Ascending aorta (tissue), 2 donors: ENCODE results near the gene LRRC74A. TPM values are rescaled to one million over a fixed set of nuclear protein-coding genes. Genes with fewer than 3 reads are reported as not detected.
"Not testable (repeated sequence)": the region's sequence is repeated elsewhere in the genome, so short reads cannot be mapped to it uniquely, and the experiment has no call there.

Experiments used
- DNase-seq, 2 donors: peaks; one replicate each; pipeline ENCODE4 v3.0.0-alpha.2; 2019; ENCODE audit warnings: low spot score in 2 of 2
- H3K27ac ChIP-seq, 2 donors: fragments of 200-600 bp; sonication (generic); one replicate each; pipeline ENCODE4 v1.5.1; 2016 to 2017; ENCODE audit warnings: mild to moderate bottlenecking in 1 of 2
- H3K27me3 ChIP-seq: fragments of 200-600 bp; sonication (generic); one replicate; pipeline ENCODE4 v1.5.1; 2017
- H3K36me3 ChIP-seq, 2 donors: fragments of 200-600 bp; sonication (generic); one replicate each; pipeline ENCODE4 v1.5.1; 2016
- H3K4me1 ChIP-seq, 2 donors: fragments of 200-600 bp; sonication (generic); one replicate each; pipeline ENCODE4 v1.5.1; 2016 to 2017; ENCODE audit warnings: mild to moderate bottlenecking in 1 of 2
- H3K4me3 ChIP-seq, 2 donors: fragments of 200-600 bp; sonication (generic); one replicate each; pipeline ENCODE4 v1.5.1; 2016 to 2017; ENCODE audit warnings: mild to moderate bottlenecking in 1 of 2
- H3K9me3 ChIP-seq, 2 donors: fragments of 200-600 bp; sonication (generic); one replicate each; pipeline ENCODE4 v1.5.1; 2016
- CTCF ChIP-seq, 3 experiments: fragments of 200-600 bp in 2 of 3; fragments of 450-650 bp in 1 of 3; sonication (generic) in 2 of 3; IDR thresholded peaks; one replicate each; pipeline ENCODE4 v1.5.1; 2016 to 2019; ENCODE audit warnings: antibody characterized with exemption in 3 of 3, mild to moderate bottlenecking in 1 of 3, moderate library complexity in 1 of 3
- intact Hi-C: fragments of 100-400 bp; cut with DNase I; formaldehyde crosslinking; loops from one replicate; pipeline ENCODE4 v1.15.1; 2023
- total RNA-seq: library from RNA; depleted of rRNA; stranded (reverse); fragments of >200 nt; gene quantifications from one replicate; pipeline ENCODE4 v1.1.0, GENCODE V29; 2016

Gene LRRC74A
- total RNA-seq, 1 donor from 2014 or later, result not detected

- Histone ChIP-seq H3K27ac (peak overlapping the region; percentile 60 to 69), H3K27me3 (no peaks in the 10 kb centered on the region), H3K4me1 (peaks cover 10 to 30% of the 10 kb centered on the region in 2 donors), H3K9me3 (no peaks in the 10 kb centered on the region), H3K4me3 (no peak overlapping the region), H3K36me3 (no peaks in the 10 kb centered on the region)
- TF ChIP-seq CTCF (IDR thresholded peaks at IDR 0.05), result no peak
- intact Hi-C loops, result no loop called here
- DNase-seq, result peak; percentile 64 to 85
Measured at GRCh38 chr14:76904740-76905569, 78.7 kb downstream of the LRRC74A start.

DNA sequence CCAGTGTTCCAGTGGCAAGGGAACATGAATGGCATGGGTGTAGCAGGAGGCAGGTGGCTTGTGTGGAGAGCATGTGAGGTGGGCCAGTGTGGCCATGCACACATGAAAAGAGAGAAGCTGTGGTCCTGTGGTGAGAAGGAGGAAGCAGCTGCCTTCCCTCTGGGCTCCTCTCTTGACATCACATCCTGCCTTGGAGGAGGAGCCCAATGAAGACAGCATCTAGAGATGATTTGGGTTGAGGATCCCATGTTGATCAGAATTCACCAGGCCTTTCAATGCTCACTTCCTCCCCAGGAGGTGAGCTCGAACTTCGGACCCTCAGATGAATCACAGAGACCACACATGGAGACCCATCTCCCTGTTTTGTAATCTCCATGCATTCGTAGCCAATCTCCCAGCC lies 82.6 kb downstream of the LRRC74A start:
- intact Hi-C loops, result no loop called here
- Histone ChIP-seq H3K4me3 (no peak overlapping the region), H3K9me3 (no peaks in the 10 kb centered on the region), H3K27ac (no peak overlapping the region), H3K36me3 (no peaks in the 10 kb centered on the region), H3K4me1 (peaks cover 11 to 23% of the 10 kb centered on the region in 2 donors), H3K27me3 (no peaks in the 10 kb centered on the region)
- peak in 1 of 2 donors; percentile 72 for DNase-seq
- TF ChIP-seq CTCF (IDR thresholded peaks at IDR 0.05), result no peak

DNA sequence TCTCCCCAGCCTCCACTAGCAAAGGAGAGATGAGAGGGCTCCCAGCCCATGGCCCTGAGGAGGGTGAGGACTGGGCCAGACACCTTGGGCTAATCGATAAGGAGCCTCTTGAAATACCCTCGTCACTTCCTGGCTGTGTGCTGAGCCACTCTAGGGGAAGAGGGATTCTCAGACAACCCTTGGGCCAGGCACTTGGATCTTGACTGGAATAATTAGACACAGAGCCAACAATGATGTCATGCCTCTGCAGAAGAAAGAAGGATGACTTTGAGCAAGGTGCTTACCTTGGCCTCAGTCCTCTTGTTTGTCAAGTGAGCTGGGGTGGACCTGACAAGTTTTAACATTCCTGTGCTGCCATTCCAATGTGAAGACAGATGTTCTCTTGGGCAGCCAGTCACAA lies 83.1 kb downstream of the LRRC74A start:
- H3K4me3 ChIP-seq, result no peak overlapping the region
- intact Hi-C loops, result no loop called here
- no peaks in the 10 kb centered on the region for H3K9me3 ChIP-seq
- no peaks in the 10 kb centered on the region for H3K36me3 ChIP-seq
- H3K27ac ChIP-seq, result no peak overlapping the region
- no peak for TF ChIP-seq CTCF (IDR thresholded peaks at IDR 0.05)
- no peaks in the 10 kb centered on the region for H3K27me3 ChIP-seq
- H3K4me1 ChIP-seq, result peaks cover 11 to 22% of the 10 kb centered on the region in 2 donors
- DNase-seq, result no peak

DNA sequence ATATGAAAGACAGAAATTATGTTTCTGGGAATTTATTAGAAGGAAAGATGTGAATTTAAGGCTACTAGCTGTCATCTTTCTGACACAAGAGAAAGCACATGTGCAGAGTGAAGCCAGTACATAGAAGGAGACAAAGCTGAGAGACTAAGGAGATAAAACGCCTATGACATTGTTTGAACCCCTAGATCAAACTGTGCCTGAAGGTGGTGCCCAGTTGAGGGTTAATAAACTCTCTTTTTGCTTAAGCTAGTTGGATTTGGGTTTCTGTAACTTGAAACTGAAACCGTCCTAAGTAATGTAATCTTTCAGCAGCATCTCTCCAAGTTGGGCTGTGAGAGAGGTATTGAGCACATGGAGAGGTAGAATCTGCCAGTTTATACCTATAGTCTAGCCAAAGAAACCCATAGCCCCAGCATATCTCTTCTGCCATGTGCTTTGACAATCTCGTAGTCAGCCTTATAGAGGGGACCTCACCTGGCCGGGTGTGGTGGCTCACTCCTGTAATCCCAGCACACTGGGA lies 84.2 kb downstream of the LRRC74A start:
- no peaks in the 10 kb centered on the region for H3K36me3 ChIP-seq
- no peaks in the 10 kb centered on the region for H3K27me3 ChIP-seq
- intact Hi-C loops, result no loop called here
- no peaks in the 10 kb centered on the region for H3K9me3 ChIP-seq
- DNase-seq, result no peak
- H3K4me3 ChIP-seq, result no peak overlapping the region
- H3K4me1 ChIP-seq, result peaks cover 5 to 10% of the 10 kb centered on the region in 2 donors
- H3K27ac ChIP-seq, result no peak overlapping the region
- TF ChIP-seq CTCF (IDR thresholded peaks at IDR 0.05), result no peak

DNA sequence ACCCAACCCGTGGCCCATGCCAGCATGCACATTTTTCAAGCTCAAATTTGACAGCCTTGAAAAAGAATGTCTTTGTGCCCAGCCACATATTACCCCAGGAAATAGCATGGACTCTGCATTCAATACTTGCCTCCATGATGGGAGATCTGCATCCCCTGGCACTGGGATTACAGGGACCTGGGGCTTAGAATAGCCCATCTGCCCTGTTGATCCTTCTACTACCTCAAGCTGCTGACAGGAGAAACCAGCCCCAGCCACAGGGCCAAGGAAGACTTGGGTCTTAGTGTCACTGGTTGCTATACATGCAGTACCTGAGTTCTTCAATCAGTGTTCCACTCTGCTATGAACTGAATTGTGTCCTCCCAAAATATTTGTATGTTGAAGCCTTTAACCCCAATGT lies 85.3 kb downstream of the LRRC74A start:
- intact Hi-C loops, result no loop called here

DNA sequence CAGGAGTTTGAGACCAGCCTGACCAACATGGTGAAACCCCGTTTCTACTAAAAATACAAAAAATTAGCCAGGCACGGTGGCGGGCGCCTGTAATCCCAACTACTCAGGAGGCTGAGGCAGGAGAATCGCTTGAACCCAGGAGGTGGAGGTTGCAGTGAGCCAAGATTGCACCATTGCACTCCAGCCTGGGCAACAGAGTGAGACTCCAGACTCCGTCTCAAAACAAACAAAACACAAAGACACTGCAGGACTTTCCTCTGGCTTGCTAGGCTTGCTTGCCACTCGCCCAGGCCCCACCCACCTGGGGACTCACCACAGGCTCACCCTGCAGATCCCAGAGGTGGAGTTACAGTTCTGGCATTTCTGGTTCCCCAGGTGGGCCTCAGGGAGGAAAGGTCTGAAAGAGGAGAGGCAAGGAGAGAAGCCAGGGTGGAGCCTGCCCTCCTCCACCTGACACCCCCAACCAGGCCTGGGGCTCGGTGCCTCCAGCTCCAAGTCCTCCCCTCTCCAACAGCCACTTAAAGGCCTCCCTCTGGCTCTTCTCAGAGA lies 88.4 kb downstream of the LRRC74A start:
- peaks cover 20 to 36% of the 10 kb centered on the region in 2 donors for H3K4me1 ChIP-seq

More for the DNA sequence above, 85.3 kb downstream of the LRRC74A start:
- DNase-seq, result no peak
- Histone ChIP-seq H3K4me3 (no peak overlapping the region), H3K9me3 (no peaks in the 10 kb centered on the region), H3K27me3 (no peaks in the 10 kb centered on the region), H3K4me1 (peaks cover 5 to 10% of the 10 kb centered on the region in 2 donors), H3K27ac (no peak overlapping the region), H3K36me3 (no peaks in the 10 kb centered on the region)
- no peak for TF ChIP-seq CTCF (IDR thresholded peaks at IDR 0.05)

More for the DNA sequence above, 88.4 kb downstream of the LRRC74A start:
- H3K36me3 ChIP-seq, DNase-seq, H3K27me3 ChIP-seq, H3K27ac ChIP-seq, H3K4me3 ChIP-seq, H3K9me3 ChIP-seq, intact Hi-C loops: not testable (repeated sequence)
